Calu3 (cell line): Measurements from ENCODE around the gene CPE. TPM values are rescaled to one million over a fixed set of nuclear protein-coding genes. Genes with fewer than 3 reads are reported as not detected.

Experiments
- BruUV-seq: library from RNA; stranded (reverse); fragments of 400-500 nt; replicated peaks from 2 replicates; lab custom pipeline; 2021; lab: Mats Ljungman, UMichigan
- CTCF ChIA-PET: fragments of 300-600 bp; sonication (Branson Sonifier 250); formaldehyde crosslinking; loops from one replicate; lab custom pipeline; 2022; ENCODE audit warnings: antibody characterized with exemption; lab: Charles Lee
- DNase-seq: peaks from one replicate; pipeline ENCODE4 v3.0.0; 2022
- H3K27ac Mint-ChIP-seq: one replicate; pipeline ENCODE4 v1.8.0; 2022; ENCODE audit warnings: mixed read lengths; ENCODE audit not compliant: unreplicated experiment
- H3K27me3 Mint-ChIP-seq: one replicate; pipeline ENCODE4 v1.8.0; 2022; ENCODE audit warnings: mixed read lengths; ENCODE audit not compliant: unreplicated experiment
- H3K36me3 Mint-ChIP-seq: one replicate; pipeline ENCODE4 v1.8.0; 2022; ENCODE audit warnings: mild to moderate bottlenecking, moderate library complexity, mixed read lengths; ENCODE audit not compliant: insufficient read depth, unreplicated experiment
- H3K4me1 Mint-ChIP-seq: one replicate; pipeline ENCODE4 v1.8.0; 2022; ENCODE audit warnings: mild to moderate bottlenecking, low read depth, mixed read lengths; ENCODE audit not compliant: unreplicated experiment
- H3K4me3 Mint-ChIP-seq: one replicate; pipeline ENCODE4 v1.8.0; 2022; ENCODE audit warnings: mild to moderate bottlenecking, low read depth, moderate library complexity, mixed read lengths; ENCODE audit not compliant: unreplicated experiment
- H3K9me3 Mint-ChIP-seq: one replicate; pipeline ENCODE4 v1.8.0; 2022; ENCODE audit warnings: low read depth, mixed read lengths; ENCODE audit not compliant: unreplicated experiment
- intact Hi-C: fragments of 100-400 bp; cut with micrococcal nuclease; formaldehyde crosslinking; loops from one replicate; pipeline ENCODE4 v1.10.0; 2022; ENCODE audit not compliant: unreplicated experiment
- total RNA-seq: library from RNA; stranded (reverse); gene quantifications from 2 replicates; pipeline ENCODE4 v1.2.3, GENCODE V29; 2022
- TF ChIP-seq, protein P1 (sequence below): fragments of 200-600 bp; IDR thresholded peaks from one replicate; pipeline ENCODE4 v1.8.0; 2022; ENCODE audit warnings: antibody characterized with exemption; ENCODE audit not compliant: unreplicated experiment

CPE gene
- total RNA-seq, 1 experiment from 2014 or later = 4.7 TPM

DNA sequence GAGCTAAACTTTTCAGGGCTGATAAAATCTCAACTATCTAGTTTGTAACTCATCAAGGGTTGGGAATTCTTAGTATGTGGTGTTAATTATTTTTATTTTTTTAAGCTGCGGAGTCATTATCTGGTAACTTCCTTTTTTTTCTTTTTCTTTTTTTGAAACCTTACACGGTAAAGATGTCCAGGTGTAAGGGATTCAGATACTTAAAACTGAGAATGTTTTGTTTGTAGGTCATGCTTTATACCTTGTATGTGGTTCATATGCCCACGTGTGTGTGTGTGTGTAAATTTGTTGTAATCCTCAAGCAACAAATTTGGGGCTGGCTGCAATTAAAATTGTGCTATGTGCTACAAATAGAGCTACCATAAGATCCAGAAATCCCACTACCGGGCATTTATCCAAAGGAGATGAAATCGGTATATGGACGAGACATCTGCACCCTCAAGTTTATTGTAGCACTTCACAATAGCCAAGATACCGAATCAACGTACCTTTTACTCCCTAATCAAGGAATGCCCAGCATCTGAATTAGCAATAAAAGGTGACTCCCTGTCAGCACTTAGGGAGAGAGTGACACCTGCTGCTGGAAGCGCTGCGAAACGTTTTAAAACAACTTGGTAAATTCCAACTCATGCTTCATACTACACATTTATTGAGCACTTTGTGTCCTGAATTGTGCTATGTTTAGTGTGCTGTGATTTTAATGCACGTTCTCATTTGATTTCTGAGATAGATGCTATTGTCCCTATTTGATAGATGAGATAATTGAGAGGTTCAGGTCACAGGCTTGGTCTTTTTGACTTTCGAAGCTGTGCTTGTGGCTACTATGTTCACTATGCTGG, 35.2 kb upstream of the CPE start:
- TF ChIP-seq, protein P1, sequence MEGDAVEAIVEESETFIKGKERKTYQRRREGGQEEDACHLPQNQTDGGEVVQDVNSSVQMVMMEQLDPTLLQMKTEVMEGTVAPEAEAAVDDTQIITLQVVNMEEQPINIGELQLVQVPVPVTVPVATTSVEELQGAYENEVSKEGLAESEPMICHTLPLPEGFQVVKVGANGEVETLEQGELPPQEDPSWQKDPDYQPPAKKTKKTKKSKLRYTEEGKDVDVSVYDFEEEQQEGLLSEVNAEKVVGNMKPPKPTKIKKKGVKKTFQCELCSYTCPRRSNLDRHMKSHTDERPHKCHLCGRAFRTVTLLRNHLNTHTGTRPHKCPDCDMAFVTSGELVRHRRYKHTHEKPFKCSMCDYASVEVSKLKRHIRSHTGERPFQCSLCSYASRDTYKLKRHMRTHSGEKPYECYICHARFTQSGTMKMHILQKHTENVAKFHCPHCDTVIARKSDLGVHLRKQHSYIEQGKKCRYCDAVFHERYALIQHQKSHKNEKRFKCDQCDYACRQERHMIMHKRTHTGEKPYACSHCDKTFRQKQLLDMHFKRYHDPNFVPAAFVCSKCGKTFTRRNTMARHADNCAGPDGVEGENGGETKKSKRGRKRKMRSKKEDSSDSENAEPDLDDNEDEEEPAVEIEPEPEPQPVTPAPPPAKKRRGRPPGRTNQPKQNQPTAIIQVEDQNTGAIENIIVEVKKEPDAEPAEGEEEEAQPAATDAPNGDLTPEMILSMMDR = no peak
- no peaks in the 10 kb centered on the region for H3K27me3 Mint-ChIP-seq
- H3K4me3 Mint-ChIP-seq = no peak overlapping the region
- CTCF ChIA-PET = interaction anchor here (1.3 kb wide), 1 partner anchor 12 kb away, joined by 3 read pairs; no protein-coding TSS in a partner anchor
- intact Hi-C loops = no loop called here
- no peak overlapping the region for H3K27ac Mint-ChIP-seq
- no peaks in the 10 kb centered on the region for H3K36me3 Mint-ChIP-seq
- no TSS peak for BruUV-seq
- no peaks in the 10 kb centered on the region for H3K4me1 Mint-ChIP-seq
- no peak for DNase-seq
- no peaks in the 10 kb centered on the region for H3K9me3 Mint-ChIP-seq

DNA sequence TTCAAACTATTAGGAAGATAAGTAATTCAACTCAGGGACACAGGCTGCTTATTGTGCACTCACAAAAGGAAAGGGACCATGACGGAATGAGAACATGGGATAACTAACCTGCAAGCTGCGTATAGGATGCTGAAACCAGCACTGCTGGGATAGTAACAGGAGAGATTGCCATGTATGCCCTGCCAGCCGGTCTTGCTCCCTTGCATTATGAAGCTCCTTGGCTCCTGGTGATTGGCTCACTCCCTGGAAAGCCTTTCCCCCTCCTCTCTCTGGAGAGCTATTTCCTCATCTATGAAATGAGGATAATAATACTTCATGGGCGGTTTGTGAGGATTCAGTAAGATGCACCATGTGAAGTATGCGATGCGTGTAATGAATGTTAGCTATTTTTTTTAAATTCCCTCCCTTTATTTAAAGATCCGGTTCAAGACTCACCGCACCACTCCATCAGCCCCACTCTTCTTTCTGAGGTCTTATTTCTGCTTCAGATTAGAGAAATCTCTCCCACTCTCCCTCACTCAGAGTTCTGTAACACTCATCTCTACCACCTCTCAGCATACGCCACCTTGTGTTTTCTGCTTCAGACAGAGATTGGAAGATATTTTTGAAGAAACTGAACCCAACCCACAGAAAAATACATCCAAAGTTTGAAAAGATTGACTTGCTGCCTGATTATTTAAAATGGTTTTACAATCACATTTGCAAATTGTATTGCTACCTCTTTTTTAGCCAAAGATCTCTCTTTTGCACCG, 33.0 kb upstream of the CPE start:
- Mint-ChIP-seq H3K27ac (no peak overlapping the region), H3K27me3 (no peaks in the 10 kb centered on the region), H3K9me3 (no peaks in the 10 kb centered on the region), H3K4me3 (no peak overlapping the region), H3K4me1 (no peaks in the 10 kb centered on the region), H3K36me3 (no peaks in the 10 kb centered on the region)
- no TSS peak for BruUV-seq
- intact Hi-C loops = loop anchor here (2.0 kb wide), 1 partner anchor 215 kb away; no protein-coding TSS in a partner anchor
- TF ChIP-seq, protein P1 = no peak
- CTCF ChIA-PET = no interaction called here
- DNase-seq = no peak

DNA sequence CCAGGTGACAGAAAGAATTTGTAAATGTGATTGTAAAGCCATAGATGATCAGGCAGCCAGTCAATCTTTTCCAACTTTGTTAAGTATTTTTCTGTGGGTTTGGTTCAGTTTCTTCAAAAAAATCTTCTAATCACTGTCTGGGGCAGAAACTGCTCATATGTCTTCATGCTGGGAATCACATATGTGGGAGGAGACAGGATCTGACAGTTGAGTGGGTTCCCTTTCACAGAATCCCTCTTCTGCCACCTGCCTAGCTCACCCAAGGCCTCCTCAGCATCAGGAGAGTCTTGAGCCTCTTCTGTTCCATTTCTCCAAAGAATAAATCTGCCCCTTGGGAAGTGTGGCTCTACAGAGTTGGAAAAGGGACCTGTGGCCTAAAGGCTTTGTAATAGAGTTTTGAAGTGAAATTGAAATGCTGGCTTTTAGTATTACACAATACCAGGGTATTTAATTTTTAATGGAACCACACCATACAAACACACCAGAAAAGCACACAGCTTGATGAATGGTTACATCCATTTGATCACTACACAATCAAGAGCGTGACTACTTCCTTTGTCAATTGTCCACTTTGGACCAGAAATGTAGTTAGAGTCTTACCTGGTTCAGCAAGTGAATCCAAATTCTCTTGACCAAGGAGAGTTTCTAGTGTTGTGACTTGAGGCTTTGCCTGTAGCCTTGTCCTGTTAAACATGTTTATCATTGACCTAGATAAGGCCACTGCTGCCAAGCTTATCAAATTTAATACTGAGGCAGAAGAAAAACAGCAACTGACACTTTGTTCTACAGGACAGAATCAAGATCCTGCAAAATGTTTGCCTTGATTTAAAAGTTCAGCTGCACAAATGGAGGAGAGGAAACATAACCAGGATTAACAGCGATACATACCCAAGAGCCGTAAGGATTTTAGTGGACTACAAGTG, 30.9 kb upstream of the CPE start:
- CTCF ChIA-PET = no interaction called here
- Mint-ChIP-seq H3K36me3 (no peaks in the 10 kb centered on the region), H3K27ac (no peak overlapping the region), H3K4me1 (no peaks in the 10 kb centered on the region), H3K27me3 (no peaks in the 10 kb centered on the region), H3K4me3 (no peak overlapping the region), H3K9me3 (no peaks in the 10 kb centered on the region)
- intact Hi-C loops = loop anchor here (2.0 kb wide), 1 partner anchor 217 kb away; no protein-coding TSS in a partner anchor
- BruUV-seq = no TSS peak
- TF ChIP-seq, protein P1 = no peak
- no peak for DNase-seq
